Duodenal mucosa (tissue), 2 donors: Measurements from ENCODE around the gene NR0B2.

Source experiments
- H3K27ac ChIP-seq: one replicate; pipeline ENCODE4 v1.7.0; 2013; ENCODE audit warnings: low read depth, low read length
- H3K27me3 ChIP-seq, 2 donors: one replicate each; pipeline ENCODE4 v1.7.0; 2013; ENCODE audit warnings: low read length in 2 of 2, control low read depth in 1 of 2; ENCODE audit not compliant: insufficient read depth in 2 of 2, control insufficient read depth in 1 of 2
- H3K36me3 ChIP-seq, 2 donors: one replicate each; pipeline ENCODE4 v1.7.0; 2013; ENCODE audit warnings: low read length in 2 of 2, control low read depth in 1 of 2; ENCODE audit not compliant: insufficient read depth in 2 of 2, control insufficient read depth in 1 of 2
- H3K4me1 ChIP-seq, 2 donors: one replicate each; pipeline ENCODE4 v1.7.0; 2013; ENCODE audit warnings: low read length in 2 of 2, control low read depth in 1 of 2; ENCODE audit not compliant: insufficient read depth in 2 of 2, control insufficient read depth in 1 of 2
- H3K4me3 ChIP-seq, 2 donors: one replicate each; pipeline ENCODE4 v1.7.0; 2013; ENCODE audit warnings: low read length in 2 of 2, low read depth in 1 of 2
- H3K9ac ChIP-seq, 2 donors: one replicate each; pipeline ENCODE4 v1.7.0; 2013; ENCODE audit warnings: low read length in 2 of 2, low read depth in 1 of 2
- H3K9me3 ChIP-seq, 2 donors: one replicate each; pipeline ENCODE4 v1.7.0; 2013; ENCODE audit warnings: low read length in 2 of 2, control low read depth in 1 of 2; ENCODE audit not compliant: control insufficient read depth in 1 of 2

The NR0B2 gene

GRCh38 chr1:26913754-26914619 is at the start of gene NR0B2:
NR0B2 (minus strand) TSS chr1:26913975; CDS start chr1:26913940, 35 bp downstream.
- H3K27me3 ChIP-seq: no peaks in the 10 kb centered on the region
- H3K27ac ChIP-seq: peak within 1 kb of the TSS; percentile 94
- H3K4me3 ChIP-seq: peak within 1 kb of the TSS; percentile 66 to 83

GRCh38 chr1:26961826-26962225 is 48.1 kb upstream of the NR0B2 start:
- no peaks in the 10 kb centered on the region for H3K36me3 ChIP-seq
- no peak overlapping the region for H3K4me3 ChIP-seq
- peaks cover 0 to 7% of the 10 kb centered on the region in 2 donors for H3K27me3 ChIP-seq
- H3K9me3 ChIP-seq: no peaks in the 10 kb centered on the region
- H3K27ac ChIP-seq: no peak overlapping the region
- H3K4me1 ChIP-seq: peaks cover 5 to 19% of the 10 kb centered on the region in 2 donors
- no peak overlapping the region for H3K9ac ChIP-seq

More at GRCh38 chr1:26913754-26914619, at the start of gene NR0B2:
- H3K4me1 ChIP-seq: peaks cover 25 to 30% of the 10 kb centered on the region in 2 donors
- peaks cover 0 to 4% of the 10 kb centered on the region in 2 donors for H3K36me3 ChIP-seq
- peak within 1 kb of the TSS; percentile 96 to 97 for H3K9ac ChIP-seq
- H3K9me3 ChIP-seq: no peaks in the 10 kb centered on the region

- Histone ChIP-seq H3K4me3 (peak overlapping the region; percentile 89 to 91), H3K4me1 (peaks cover 5 to 19% of the 10 kb centered on the region in 2 donors), H3K9ac (peak overlapping the region; percentile 84 to 94), H3K27me3 (peaks cover 0 to 7% of the 10 kb centered on the region in 2 donors), H3K9me3 (no peaks in the 10 kb centered on the region), H3K36me3 (no peaks in the 10 kb centered on the region), H3K27ac (no peak overlapping the region)
Observed at GRCh38 chr1:26960625-26960966, 46.8 kb upstream of the NR0B2 start.

- no peaks in the 10 kb centered on the region for H3K36me3 ChIP-seq
- peaks cover 0 to 7% of the 10 kb centered on the region in 2 donors for H3K27me3 ChIP-seq
- no peak within 1 kb of the TSS for H3K27ac ChIP-seq
- H3K9ac ChIP-seq: peak within 1 kb of the TSS; percentile 84 to 94
- no peaks in the 10 kb centered on the region for H3K9me3 ChIP-seq
- H3K4me1 ChIP-seq: peaks cover 5 to 19% of the 10 kb centered on the region in 2 donors
- peak within 1 kb of the TSS; percentile 89 to 91 for H3K4me3 ChIP-seq
Observed at GRCh38 chr1:26959722-26960624, 46.2 kb upstream of the NR0B2 start, which contains the start of gene KDF1. KDF1 (minus strand) TSS chr1:26960468; CDS start chr1:26952380, 8,088 bp downstream.

- Histone ChIP-seq H3K27ac (no peak overlapping the region), H3K4me3 (peak overlapping the region; percentile 89 to 91), H3K27me3 (peaks cover 0 to 7% of the 10 kb centered on the region in 2 donors), H3K4me1 (peaks cover 5 to 19% of the 10 kb centered on the region in 2 donors), H3K36me3 (no peaks in the 10 kb centered on the region), H3K9ac (peak overlapping the region; percentile 81 to 94), H3K9me3 (no peaks in the 10 kb centered on the region)
Observed at GRCh38 chr1:26959270-26959669, 45.5 kb upstream of the NR0B2 start.

- Histone ChIP-seq H3K27me3 (peaks cover 0 to 7% of the 10 kb centered on the region in 2 donors), H3K9me3 (no peaks in the 10 kb centered on the region), H3K36me3 (no peaks in the 10 kb centered on the region), H3K9ac (no peak overlapping the region), H3K4me1 (peaks cover 5 to 19% of the 10 kb centered on the region in 2 donors), H3K27ac (no peak overlapping the region), H3K4me3 (no peak overlapping the region)
Observed at GRCh38 chr1:26957306-26957705, 43.5 kb upstream of the NR0B2 start.

- Histone ChIP-seq H3K4me1 (peaks cover 5 to 14% of the 10 kb centered on the region in 2 donors), H3K36me3 (peaks cover 0 to 4% of the 10 kb centered on the region in 2 donors), H3K27ac (no peak overlapping the region), H3K27me3 (peaks cover 0 to 7% of the 10 kb centered on the region in 2 donors), H3K4me3 (no peak overlapping the region), H3K9ac (no peak overlapping the region), H3K9me3 (no peaks in the 10 kb centered on the region)
Observed at GRCh38 chr1:26956321-26956720, 42.5 kb upstream of the NR0B2 start.

- H3K9me3 ChIP-seq: no peaks in the 10 kb centered on the region
- peaks cover 0 to 20% of the 10 kb centered on the region in 2 donors for H3K36me3 ChIP-seq
- H3K9ac ChIP-seq: no peak overlapping the region
- H3K27me3 ChIP-seq: no peaks in the 10 kb centered on the region
- no peak overlapping the region for H3K4me3 ChIP-seq
- no peak overlapping the region for H3K27ac ChIP-seq
- peaks cover 16% of the 10 kb centered on the region in 2 donors for H3K4me1 ChIP-seq
Observed at GRCh38 chr1:26953374-26953773, 39.6 kb upstream of the NR0B2 start.

- Histone ChIP-seq H3K27me3 (no peaks in the 10 kb centered on the region), H3K4me1 (peaks cover 16% of the 10 kb centered on the region in 2 donors), H3K9me3 (no peaks in the 10 kb centered on the region), H3K36me3 (peaks cover 0 to 25% of the 10 kb centered on the region in 2 donors), H3K4me3 (no peak overlapping the region), H3K9ac (no peak overlapping the region), H3K27ac (no peak overlapping the region)
Observed at GRCh38 chr1:26951821-26952497, 38.2 kb upstream of the NR0B2 start.
